BE2C (cell line): Measurements from ENCODE around the gene STAB1.

ENCODE experiments used
- DNase-seq: peaks from one replicate; pipeline ENCODE4 v3.0.0-alpha.2; 2020
- H3K27me3 ChIP-seq: fragments of 250-450 bp; sonication (Bioruptor Pico); 2 replicates; pipeline ENCODE4 v1.5.1; 2020; ENCODE audit warnings: mild to moderate bottlenecking
- H3K36me3 ChIP-seq: fragments of 250-450 bp; sonication (Bioruptor Pico); 2 replicates; pipeline ENCODE4 v1.5.1; 2020; ENCODE audit warnings: mild to moderate bottlenecking
- H3K4me1 ChIP-seq: fragments of 250-450 bp; sonication (Bioruptor Pico); 2 replicates; pipeline ENCODE4 v1.5.1; 2020
- H3K4me3 ChIP-seq: 2 replicates; pipeline ENCODE4 v1.5.1; 2011; ENCODE audit warnings: low read depth, low read length
- H3K9me3 ChIP-seq: fragments of 250-450 bp; sonication (Bioruptor Pico); 2 replicates; pipeline ENCODE4 v1.5.1; 2020
- CTCF ChIP-seq: IDR thresholded peaks from 2 replicates; pipeline ENCODE4 v1.5.1; 2012; ENCODE audit warnings: mild to moderate bottlenecking, low read depth, low read length

Gene STAB1

GRCh38 chr3:52494445-52494844 lies 693 bp upstream of the STAB1 start:
- Histone ChIP-seq H3K27me3 (no peaks in the 10 kb centered on the region), H3K4me3 (no peak overlapping the region), H3K36me3 (no peaks in the 10 kb centered on the region), H3K4me1 (no peaks in the 10 kb centered on the region), H3K9me3 (no peaks in the 10 kb centered on the region)
- DNase-seq: no peak
- no peak for TF ChIP-seq CTCF

- H3K4me3 ChIP-seq: no peak overlapping the region
These were observed 852 bp downstream of the STAB1 start for GRCh38 chr3:52495777-52496602.

GRCh38 chr3:52498137-52499054 lies 3.3 kb downstream of the STAB1 start:
- H3K4me3 ChIP-seq: no peak overlapping the region
- no peaks in the 10 kb centered on the region for H3K27me3 ChIP-seq
- H3K36me3 ChIP-seq: no peaks in the 10 kb centered on the region
- no peak for TF ChIP-seq CTCF
- no peak for DNase-seq
- H3K9me3 ChIP-seq: no peaks in the 10 kb centered on the region
- no peaks in the 10 kb centered on the region for H3K4me1 ChIP-seq

More at GRCh38 chr3:52495777-52496602, 852 bp downstream of the STAB1 start:
- Histone ChIP-seq H3K27me3 (no peaks in the 10 kb centered on the region), H3K4me1 (no peaks in the 10 kb centered on the region), H3K9me3 (no peaks in the 10 kb centered on the region), H3K36me3 (no peaks in the 10 kb centered on the region)
- no peak for TF ChIP-seq CTCF
- DNase-seq: no peak

- Histone ChIP-seq H3K27me3 (no peaks in the 10 kb centered on the region), H3K4me1 (no peaks in the 10 kb centered on the region), H3K36me3 (no peaks in the 10 kb centered on the region), H3K4me3 (no peak overlapping the region), H3K9me3 (no peaks in the 10 kb centered on the region)
- TF ChIP-seq CTCF: no peak
- no peak for DNase-seq
These were observed 5.9 kb downstream of the STAB1 start for GRCh38 chr3:52501046-52501445.

- Histone ChIP-seq H3K27me3 (no peaks in the 10 kb centered on the region), H3K36me3 (no peaks in the 10 kb centered on the region), H3K9me3 (no peaks in the 10 kb centered on the region), H3K4me1 (no peaks in the 10 kb centered on the region), H3K4me3 (no peak overlapping the region)
- no peak for DNase-seq
- TF ChIP-seq CTCF: no peak
These were observed 6.9 kb downstream of the STAB1 start for GRCh38 chr3:52502001-52502400.
